ENCODE measurements around the gene DNM3.
"Not testable (repeated sequence)": the region's sequence is repeated elsewhere in the genome, so short reads cannot be mapped to it uniquely, and the experiment has no call there.

The DNM3 gene

GRCh38 chr1:172298141-172298540 is 456.8 kb downstream of the DNM3 start:
- peaks cover 0 to 16% (median 3%) of the 10 kb centered on the region in 5 experiments for H3K9me3 ChIP-seq (ENCODE audit: control extremely low read depth in 1 of 5, control insufficient read depth in 4 of 5, insufficient read depth in 2 of 5, low read depth in 1 of 5, low read length in 4 of 5)
- H3K4me3 ChIP-seq (ENCODE audit: control insufficient read depth in 1 of 7, extremely low read depth in 1 of 7, insufficient read depth in 4 of 7, low read depth in 2 of 7, low read length in 6 of 7): no peak overlapping the region
- ChIA-PET CTCF (no interaction called here), POLR2A (no interaction called here)
- H3K27me3 ChIP-seq (replicated peaks in 2 of 5; ENCODE audit: control insufficient read depth in 4 of 5, insufficient read depth in 5 of 5, low read length in 4 of 5): no peaks in the 10 kb centered on the region
- peaks cover 0 to 3% (median 0%) of the 10 kb centered on the region in 4 experiments for H3K36me3 ChIP-seq (ENCODE audit: control insufficient read depth in 4 of 4, insufficient read depth in 4 of 4, low read length in 3 of 4)
- H3K4me1 ChIP-seq (ENCODE audit: control extremely low read depth in 1 of 4, control insufficient read depth in 4 of 4, insufficient read depth in 4 of 4, low read length in 3 of 4): no peaks in the 10 kb centered on the region
- no peak overlapping the region for H3K27ac ChIP-seq (ENCODE audit: insufficient read depth in 1 of 2, low read depth in 1 of 2, low read length in 2 of 2, poor library complexity in 1 of 2, severe bottlenecking in 2 of 2)
- WGBS (ENCODE audit: insufficient coverage): 93% methylated on average over 3 of the region's 3 CpGs
- no peak for DNase-seq

GRCh38 chr1:172298911-172299310 is 457.6 kb downstream of the DNM3 start:
- Histone ChIP-seq H3K27me3 (replicated peaks in 2 of 5; ENCODE audit: control insufficient read depth in 4 of 5, insufficient read depth in 5 of 5, low read length in 4 of 5) (no peaks in the 10 kb centered on the region), H3K27ac (ENCODE audit: insufficient read depth in 1 of 2, low read depth in 1 of 2, low read length in 2 of 2, poor library complexity in 1 of 2, severe bottlenecking in 2 of 2) (no peak overlapping the region), H3K9me3 (ENCODE audit: control extremely low read depth in 1 of 5, control insufficient read depth in 4 of 5, insufficient read depth in 2 of 5, low read depth in 1 of 5, low read length in 4 of 5) (peaks cover 0 to 16% (median 3%) of the 10 kb centered on the region in 5 experiments), H3K4me1 (ENCODE audit: control extremely low read depth in 1 of 4, control insufficient read depth in 4 of 4, insufficient read depth in 4 of 4, low read length in 3 of 4) (no peaks in the 10 kb centered on the region), H3K4me3 (ENCODE audit: control insufficient read depth in 1 of 7, extremely low read depth in 1 of 7, insufficient read depth in 4 of 7, low read depth in 2 of 7, low read length in 6 of 7) (no peak overlapping the region), H3K36me3 (ENCODE audit: control insufficient read depth in 4 of 4, insufficient read depth in 4 of 4, low read length in 3 of 4) (peaks cover 0 to 3% (median 0%) of the 10 kb centered on the region in 4 experiments)
- DNase-seq: no peak
- 100% methylated on average over 2 of the region's 2 CpGs for WGBS (ENCODE audit: insufficient coverage)
- ChIA-PET CTCF (no interaction called here), POLR2A (no interaction called here)

- Histone ChIP-seq H3K4me1 (ENCODE audit: control extremely low read depth in 1 of 4, control insufficient read depth in 4 of 4, insufficient read depth in 4 of 4, low read length in 3 of 4) (no peaks in the 10 kb centered on the region), H3K36me3 (ENCODE audit: control insufficient read depth in 4 of 4, insufficient read depth in 4 of 4, low read length in 3 of 4) (peaks cover 0 to 3% (median 0%) of the 10 kb centered on the region in 4 experiments), H3K9me3 (ENCODE audit: control extremely low read depth in 1 of 5, control insufficient read depth in 4 of 5, insufficient read depth in 2 of 5, low read depth in 1 of 5, low read length in 4 of 5) (peaks cover 0 to 16% (median 3%) of the 10 kb centered on the region in 5 experiments), H3K27me3 (replicated peaks in 2 of 5; ENCODE audit: control insufficient read depth in 4 of 5, insufficient read depth in 5 of 5, low read length in 4 of 5) (no peaks in the 10 kb centered on the region), H3K4me3 (ENCODE audit: control insufficient read depth in 1 of 7, extremely low read depth in 1 of 7, insufficient read depth in 4 of 7, low read depth in 2 of 7, low read length in 6 of 7) (no peak overlapping the region), H3K27ac (ENCODE audit: insufficient read depth in 1 of 2, low read depth in 1 of 2, low read length in 2 of 2, poor library complexity in 1 of 2, severe bottlenecking in 2 of 2) (no peak overlapping the region)
- ChIA-PET CTCF (no interaction called here), POLR2A (no interaction called here)
- DNase-seq: no peak
These were observed 458.2 kb downstream of the DNM3 start for GRCh38 chr1:172299515-172299914.

GRCh38 chr1:172307508-172307907 is 466.2 kb downstream of the DNM3 start:
- DNase-seq; H3K9me3 ChIP-seq (ENCODE audit: control extremely low read depth in 1 of 5, control insufficient read depth in 4 of 5, insufficient read depth in 2 of 5, low read depth in 1 of 5, low read length in 4 of 5); CTCF ChIA-PET; POLR2A ChIA-PET; H3K27ac ChIP-seq (ENCODE audit: insufficient read depth in 1 of 2, low read depth in 1 of 2, low read length in 2 of 2, poor library complexity in 1 of 2, severe bottlenecking in 2 of 2); H3K36me3 ChIP-seq (ENCODE audit: control insufficient read depth in 4 of 4, insufficient read depth in 4 of 4, low read length in 3 of 4); H3K4me1 ChIP-seq (ENCODE audit: control extremely low read depth in 1 of 4, control insufficient read depth in 4 of 4, insufficient read depth in 4 of 4, low read length in 3 of 4); H3K4me3 ChIP-seq (ENCODE audit: control insufficient read depth in 1 of 7, extremely low read depth in 1 of 7, insufficient read depth in 4 of 7, low read depth in 2 of 7, low read length in 6 of 7); H3K27me3 ChIP-seq (replicated peaks in 2 of 5; ENCODE audit: control insufficient read depth in 4 of 5, insufficient read depth in 5 of 5, low read length in 4 of 5): not testable (repeated sequence)
- 100% methylated on average over 3 of the region's 4 CpGs for WGBS (ENCODE audit: insufficient coverage)

- no CpG with 5 or more reads among the region's 2 CpGs for WGBS (ENCODE audit: insufficient coverage)
- ChIA-PET POLR2A (no interaction called here), CTCF (no interaction called here)
- Histone ChIP-seq H3K4me3 (ENCODE audit: control insufficient read depth in 1 of 7, extremely low read depth in 1 of 7, insufficient read depth in 4 of 7, low read depth in 2 of 7, low read length in 6 of 7) (no peak overlapping the region), H3K27ac (ENCODE audit: insufficient read depth in 1 of 2, low read depth in 1 of 2, low read length in 2 of 2, poor library complexity in 1 of 2, severe bottlenecking in 2 of 2) (no peak overlapping the region), H3K4me1 (ENCODE audit: control extremely low read depth in 1 of 4, control insufficient read depth in 4 of 4, insufficient read depth in 4 of 4, low read length in 3 of 4) (no peaks in the 10 kb centered on the region), H3K27me3 (replicated peaks in 2 of 5; ENCODE audit: control insufficient read depth in 4 of 5, insufficient read depth in 5 of 5, low read length in 4 of 5) (no peaks in the 10 kb centered on the region), H3K36me3 (ENCODE audit: control insufficient read depth in 4 of 4, insufficient read depth in 4 of 4, low read length in 3 of 4) (no peaks in the 10 kb centered on the region), H3K9me3 (ENCODE audit: control extremely low read depth in 1 of 5, control insufficient read depth in 4 of 5, insufficient read depth in 2 of 5, low read depth in 1 of 5, low read length in 4 of 5) (no peaks in the 10 kb centered on the region)
- no peak for DNase-seq
These were observed 466.8 kb downstream of the DNM3 start for GRCh38 chr1:172308142-172308541.

GRCh38 chr1:172308577-172308976 is 467.3 kb downstream of the DNM3 start:
- WGBS (ENCODE audit: insufficient coverage): no CpG with 5 or more reads among the region's 4 CpGs
- Histone ChIP-seq H3K36me3 (ENCODE audit: control insufficient read depth in 4 of 4, insufficient read depth in 4 of 4, low read length in 3 of 4) (no peaks in the 10 kb centered on the region), H3K4me3 (ENCODE audit: control insufficient read depth in 1 of 7, extremely low read depth in 1 of 7, insufficient read depth in 4 of 7, low read depth in 2 of 7, low read length in 6 of 7) (no peak overlapping the region), H3K4me1 (ENCODE audit: control extremely low read depth in 1 of 4, control insufficient read depth in 4 of 4, insufficient read depth in 4 of 4, low read length in 3 of 4) (no peaks in the 10 kb centered on the region), H3K9me3 (ENCODE audit: control extremely low read depth in 1 of 5, control insufficient read depth in 4 of 5, insufficient read depth in 2 of 5, low read depth in 1 of 5, low read length in 4 of 5) (no peaks in the 10 kb centered on the region), H3K27ac (ENCODE audit: insufficient read depth in 1 of 2, low read depth in 1 of 2, low read length in 2 of 2, poor library complexity in 1 of 2, severe bottlenecking in 2 of 2) (no peak overlapping the region), H3K27me3 (replicated peaks in 2 of 5; ENCODE audit: control insufficient read depth in 4 of 5, insufficient read depth in 5 of 5, low read length in 4 of 5) (no peaks in the 10 kb centered on the region)
- DNase-seq: no peak
- ChIA-PET CTCF (no interaction called here), POLR2A (no interaction called here)

GRCh38 chr1:172320733-172321132 is 479.4 kb downstream of the DNM3 start:
- WGBS (ENCODE audit: insufficient coverage): 94% methylated on average over 5 of the region's 6 CpGs
- CTCF ChIA-PET: no interaction called here
- no peak overlapping the region for H3K27ac ChIP-seq (ENCODE audit: insufficient read depth in 1 of 2, low read depth in 1 of 2, low read length in 2 of 2, poor library complexity in 1 of 2, severe bottlenecking in 2 of 2)

More at GRCh38 chr1:172320733-172321132, 479.4 kb downstream of the DNM3 start:
- POLR2A ChIA-PET: no interaction called here
- DNase-seq: no peak
- Histone ChIP-seq H3K27me3 (replicated peaks in 2 of 5; ENCODE audit: control insufficient read depth in 4 of 5, insufficient read depth in 5 of 5, low read length in 4 of 5) (no peaks in the 10 kb centered on the region), H3K9me3 (ENCODE audit: control extremely low read depth in 1 of 5, control insufficient read depth in 4 of 5, insufficient read depth in 2 of 5, low read depth in 1 of 5, low read length in 4 of 5) (no peaks in the 10 kb centered on the region), H3K4me3 (ENCODE audit: control insufficient read depth in 1 of 7, extremely low read depth in 1 of 7, insufficient read depth in 4 of 7, low read depth in 2 of 7, low read length in 6 of 7) (no peak overlapping the region), H3K4me1 (ENCODE audit: control extremely low read depth in 1 of 4, control insufficient read depth in 4 of 4, insufficient read depth in 4 of 4, low read length in 3 of 4) (no peaks in the 10 kb centered on the region), H3K36me3 (ENCODE audit: control insufficient read depth in 4 of 4, insufficient read depth in 4 of 4, low read length in 3 of 4) (no peaks in the 10 kb centered on the region)

Measured in common myeloid progenitor, CD34-positive (primary cell).